HG03064 (cell line): ENCODE results near the gene EGR4.

Experiments
- ATAC-seq: cut with Tn5 transposase; IDR thresholded peaks from one replicate; pipeline ENCODE4 v1.9.1; 2021; ENCODE audit warnings: low read depth; ENCODE audit not compliant: unreplicated experiment

EGR4 gene

GRCh38 chr2:73291093-73291460, 2.3 kb downstream of the EGR4 start:
- ATAC-seq = no peak

- no peak for ATAC-seq
Observed at GRCh38 chr2:73290049-73290839, 3.1 kb downstream of the EGR4 start.

- ATAC-seq = no peak
Observed at GRCh38 chr2:73289304-73289703, 4.0 kb downstream of the EGR4 start.

GRCh38 chr2:73286134-73286655, 7.2 kb downstream of the EGR4 start:
- ATAC-seq = no peak

GRCh38 chr2:73285159-73285739, 8.1 kb downstream of the EGR4 start:
- ATAC-seq = peak; percentile 50

GRCh38 chr2:73284296-73285158, 8.8 kb downstream of the EGR4 start, which contains the start of gene FBXO41:
Gene FBXO41, minus strand, starts transcription at chr2:73284478. Its CDS starts 14,848 bp downstream, at chr2:73269630.
- ATAC-seq = peak; percentile 69

- ATAC-seq = peak; percentile 9
Observed at GRCh38 chr2:73283545-73284295, 9.6 kb downstream of the EGR4 start.

- no peak for ATAC-seq
Observed at GRCh38 chr2:73282924-73283544, 10.3 kb downstream of the EGR4 start.

GRCh38 chr2:73281244-73281643, 12.1 kb downstream of the EGR4 start:
- ATAC-seq = no peak

- no peak for ATAC-seq
Observed at GRCh38 chr2:73279852-73280251, 13.5 kb downstream of the EGR4 start.

GRCh38 chr2:73272270-73272669, 21.1 kb downstream of the EGR4 start:
- no peak for ATAC-seq

- no peak for ATAC-seq
Observed at GRCh38 chr2:73269686-73270465, 23.5 kb downstream of the EGR4 start.

- ATAC-seq = peak; percentile 63
Observed at GRCh38 chr2:73268830-73269685, 24.3 kb downstream of the EGR4 start.

GRCh38 chr2:73268366-73268829, 24.9 kb downstream of the EGR4 start:
- ATAC-seq = no peak

- no peak for ATAC-seq
Observed at GRCh38 chr2:73267008-73267407, 26.3 kb downstream of the EGR4 start.

GRCh38 chr2:73266061-73266901, 27.1 kb downstream of the EGR4 start:
- no peak for ATAC-seq
